Keratinocyte (primary cell): ENCODE measurements around the gene NLRP3. TPM values are rescaled to one million over a fixed set of nuclear protein-coding genes. Genes with fewer than 3 reads are reported as not detected.

Experiments used
- DNase-seq: peaks from one replicate; pipeline ENCODE4 v3.0.0-alpha.2; 2011; ENCODE audit warnings: low read depth, missing footprints, low spot score
- FAIRE-seq: peaks from 2 replicates; lab custom pipeline; 2011; peaks lifted over from hg19 to GRCh38; lab: Jason Lieb, UNC
- H2AFZ ChIP-seq: 2 replicates; pipeline ENCODE4 v1.6.0; 2012; ENCODE audit warnings: low read length, control low read depth, inconsistent platforms; ENCODE audit not compliant: control insufficient read depth
- H3K27ac ChIP-seq: 2 replicates; pipeline ENCODE4 v1.5.1; 2011; ENCODE audit warnings: low read length; ENCODE audit not compliant: control insufficient read depth, insufficient read depth
- H3K27me3 ChIP-seq: 3 replicates; pipeline ENCODE4 v1.6.0; 2011; ENCODE audit warnings: low read length; ENCODE audit not compliant: control insufficient read depth, insufficient read depth; ENCODE audit errors: extremely low read depth
- H3K36me3 ChIP-seq, 2 experiments: 2 replicates in 1 of 2; 3 replicates in 1 of 2; pipeline ENCODE4 v1.5.1; 2011; ENCODE audit warnings: low read length in 2 of 2, mild to moderate bottlenecking in 1 of 2; ENCODE audit not compliant: control insufficient read depth in 2 of 2, insufficient read depth in 2 of 2; ENCODE audit errors: extremely low read depth in 1 of 2
- H3K4me1 ChIP-seq: 3 replicates; pipeline ENCODE4 v1.5.1; 2011; ENCODE audit warnings: low read length; ENCODE audit not compliant: control insufficient read depth, insufficient read depth; ENCODE audit errors: extremely low read depth
- H3K4me2 ChIP-seq: 3 replicates; pipeline ENCODE4 v1.6.0; 2011; ENCODE audit warnings: low read depth, low read length; ENCODE audit not compliant: control insufficient read depth, insufficient read depth; ENCODE audit errors: extremely low read depth
- H3K4me3 ChIP-seq, 3 experiments: fragments of 200-600 bp in 1 of 3; sonication (generic) in 1 of 3; 2 replicates in 2 of 3; 3 replicates in 1 of 3; pipeline ENCODE4 v1.5.1; 2011 to 2016; ENCODE audit warnings: low read length in 3 of 3, mild to moderate bottlenecking in 3 of 3, control low read depth in 2 of 3, inconsistent platforms in 1 of 3, low read depth in 1 of 3, mixed read lengths in 1 of 3, mixed run types in 1 of 3, moderate library complexity in 1 of 3; ENCODE audit not compliant: control insufficient read depth in 2 of 3, insufficient read depth in 2 of 3; ENCODE audit errors: extremely low read depth in 1 of 3
- H3K79me2 ChIP-seq: 2 replicates; pipeline ENCODE4 v1.6.0; 2012; ENCODE audit warnings: low read length; ENCODE audit not compliant: control insufficient read depth, insufficient read depth
- H3K9ac ChIP-seq: 3 replicates; pipeline ENCODE4 v1.6.0; 2011; ENCODE audit warnings: low read length; ENCODE audit not compliant: control insufficient read depth, insufficient read depth; ENCODE audit errors: extremely low read depth
- H3K9me1 ChIP-seq: 3 replicates; pipeline ENCODE4 v1.6.0; 2011; ENCODE audit warnings: low read length; ENCODE audit not compliant: control insufficient read depth, insufficient read depth; ENCODE audit errors: extremely low read depth
- H3K9me3 ChIP-seq: 2 replicates; pipeline ENCODE4 v1.5.1; 2012; ENCODE audit warnings: low read depth, low read length; ENCODE audit not compliant: control insufficient read depth
- H4K20me1 ChIP-seq: 3 replicates; pipeline ENCODE4 v1.6.0; 2011; ENCODE audit warnings: low read length; ENCODE audit not compliant: control insufficient read depth, insufficient read depth; ENCODE audit errors: extremely low read depth
- EZH2 ChIP-seq: IDR thresholded peaks from one replicate; pipeline ENCODE4 v1.6.1; 2012; ENCODE audit warnings: inconsistent platforms, mild to moderate bottlenecking, low read length, moderate library complexity
- dilution Hi-C: fragments of 300-500 bp; cut with MboI; formaldehyde crosslinking; loops from one replicate; pipeline ENCODE4 v1.7.0; 2020; ENCODE audit warnings: low sequenced_read_pairs; ENCODE audit not compliant: extremely low pct_ligation_motif_present
- polyA plus RNA-seq, 5 experiments: library from polyadenylated mRNA; depleted of rRNA in 3 of 5; stranded (reverse) in 3 of 5; stranded (forward) in 1 of 5; unstranded in 1 of 5; fragments of >200 nt; gene quantifications; 1 replicate in 1 of 5; 2 replicates in 3 of 5; 3 replicates in 1 of 5; pipeline versions ENCODE4 v1.2.1 to v1.2.3, GENCODE V29; 2011 to 2012; ENCODE audit warnings: missing spikeins in 2 of 5, low read depth in 1 of 5, low replicate concordance in 1 of 5
- TF ChIP-seq, protein P1 (sequence below), 3 experiments: IDR thresholded peaks in 1 of 3; conservative IDR thresholded peaks in 1 of 3; optimal IDR thresholded peaks in 1 of 3; 2 replicates in 2 of 3; 3 replicates in 1 of 3; pipeline versions ENCODE3 to v1.5.1; 2011; ENCODE audit warnings: low read length in 3 of 3, mild to moderate bottlenecking in 3 of 3, moderate library complexity in 2 of 3, control low read depth in 1 of 3, inconsistent platforms in 1 of 3; ENCODE audit not compliant: insufficient read depth in 2 of 3; ENCODE audit errors: extremely low read depth in 1 of 3

Gene NLRP3
- polyA plus RNA-seq, 1 donor (not counting 4 experiments of a cell fraction or from before 2014, with no cell fraction given), result 0.03 TPM

DNA sequence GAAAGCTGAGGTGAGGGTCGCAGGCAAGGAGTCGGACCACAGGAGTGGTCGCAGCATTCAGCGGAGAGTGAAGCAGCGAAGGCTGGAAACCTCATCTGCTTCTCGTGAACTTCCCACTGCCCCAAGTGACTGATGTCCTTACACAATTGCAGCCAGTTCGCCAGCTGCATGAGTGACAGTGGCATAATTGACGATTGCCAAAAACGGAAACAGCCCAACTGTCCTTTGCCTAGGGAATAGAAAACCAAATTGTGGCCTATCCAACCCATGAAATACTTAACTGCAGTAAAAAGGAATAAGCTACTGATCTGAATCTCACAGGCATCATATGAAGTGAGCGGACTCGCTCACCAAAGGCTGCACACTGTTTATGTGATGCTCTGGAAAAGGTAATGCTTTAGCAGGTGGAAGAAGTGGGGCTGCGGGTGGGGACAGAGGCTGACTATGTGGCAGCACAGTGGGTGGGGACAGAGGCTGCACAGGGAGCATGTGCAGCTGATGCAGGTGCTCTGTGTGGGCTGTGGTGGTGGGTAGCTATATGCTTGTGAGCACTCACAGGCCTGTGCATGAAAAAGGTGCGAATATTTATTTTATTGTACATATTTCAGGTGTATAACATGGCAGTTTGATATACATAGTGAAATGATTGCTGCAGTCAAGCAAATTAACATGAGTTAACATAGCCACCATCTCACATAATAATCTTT is 4.2 kb upstream of the NLRP3 start:
- H3K9me1 ChIP-seq, result no peaks in the 10 kb centered on the region
- H3K27ac ChIP-seq, result no peak overlapping the region
- TF ChIP-seq, protein P1, sequence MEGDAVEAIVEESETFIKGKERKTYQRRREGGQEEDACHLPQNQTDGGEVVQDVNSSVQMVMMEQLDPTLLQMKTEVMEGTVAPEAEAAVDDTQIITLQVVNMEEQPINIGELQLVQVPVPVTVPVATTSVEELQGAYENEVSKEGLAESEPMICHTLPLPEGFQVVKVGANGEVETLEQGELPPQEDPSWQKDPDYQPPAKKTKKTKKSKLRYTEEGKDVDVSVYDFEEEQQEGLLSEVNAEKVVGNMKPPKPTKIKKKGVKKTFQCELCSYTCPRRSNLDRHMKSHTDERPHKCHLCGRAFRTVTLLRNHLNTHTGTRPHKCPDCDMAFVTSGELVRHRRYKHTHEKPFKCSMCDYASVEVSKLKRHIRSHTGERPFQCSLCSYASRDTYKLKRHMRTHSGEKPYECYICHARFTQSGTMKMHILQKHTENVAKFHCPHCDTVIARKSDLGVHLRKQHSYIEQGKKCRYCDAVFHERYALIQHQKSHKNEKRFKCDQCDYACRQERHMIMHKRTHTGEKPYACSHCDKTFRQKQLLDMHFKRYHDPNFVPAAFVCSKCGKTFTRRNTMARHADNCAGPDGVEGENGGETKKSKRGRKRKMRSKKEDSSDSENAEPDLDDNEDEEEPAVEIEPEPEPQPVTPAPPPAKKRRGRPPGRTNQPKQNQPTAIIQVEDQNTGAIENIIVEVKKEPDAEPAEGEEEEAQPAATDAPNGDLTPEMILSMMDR (optimal IDR thresholded peaks at IDR 0.05 in 1 of 3, IDR thresholded peaks at IDR 0.05 in 1 of 3, conservative IDR thresholded peaks at IDR 0.05 in 1 of 3; ENCODE audit: extremely low read depth in 1 of 3, insufficient read depth in 2 of 3, low read length in 3 of 3), result no peak
- TF ChIP-seq EZH2, result no peak
- no peaks in the 10 kb centered on the region for H3K36me3 ChIP-seq
- FAIRE-seq, result no peak
- DNase-seq, result no peak
- dilution Hi-C loops, result no loop called here
- H3K27me3 ChIP-seq, result no peaks in the 10 kb centered on the region
- H4K20me1 ChIP-seq, result no peaks in the 10 kb centered on the region
- H2AFZ ChIP-seq, result no peak overlapping the region
- H3K9ac ChIP-seq, result no peak overlapping the region
- H3K4me3 ChIP-seq, result no peak overlapping the region
- no peaks in the 10 kb centered on the region for H3K79me2 ChIP-seq
- no peak overlapping the region for H3K4me2 ChIP-seq
- H3K4me1 ChIP-seq, result no peaks in the 10 kb centered on the region
- no peaks in the 10 kb centered on the region for H3K9me3 ChIP-seq

DNA sequence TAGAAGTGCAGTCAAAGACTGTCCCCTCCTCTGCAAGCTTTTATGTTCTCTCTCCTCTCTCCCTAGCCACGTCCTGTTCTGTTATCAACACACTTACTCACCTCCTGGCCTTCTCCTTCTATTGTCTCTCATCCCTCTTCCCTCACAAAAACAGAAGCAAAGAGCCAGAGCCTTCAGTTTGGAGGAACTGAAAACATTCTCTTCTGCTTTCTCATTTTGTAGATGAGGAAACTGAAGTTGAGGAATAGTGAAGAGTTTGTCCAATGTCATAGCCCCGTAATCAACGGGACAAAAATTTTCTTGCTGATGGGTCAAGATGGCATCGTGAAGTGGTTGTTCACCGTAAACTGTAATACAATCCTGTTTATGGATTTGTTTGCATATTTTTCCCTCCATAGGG is 1.9 kb downstream of the NLRP3 start:
- Histone ChIP-seq H3K4me2 (no peak overlapping the region), H3K36me3 (no peaks in the 10 kb centered on the region), H3K27me3 (no peaks in the 10 kb centered on the region), H3K79me2 (no peaks in the 10 kb centered on the region), H3K4me1 (no peaks in the 10 kb centered on the region), H3K4me3 (no peak overlapping the region), H3K9me1 (no peaks in the 10 kb centered on the region), H3K9ac (no peak overlapping the region), H3K27ac (no peak overlapping the region), H2AFZ (no peak overlapping the region), H3K9me3 (no peaks in the 10 kb centered on the region), H4K20me1 (no peaks in the 10 kb centered on the region)
- FAIRE-seq, result no peak
- no peak for TF ChIP-seq EZH2
- TF ChIP-seq, protein P1 (optimal IDR thresholded peaks at IDR 0.05 in 1 of 3, IDR thresholded peaks at IDR 0.05 in 1 of 3, conservative IDR thresholded peaks at IDR 0.05 in 1 of 3; ENCODE audit: extremely low read depth in 1 of 3, insufficient read depth in 2 of 3, low read length in 3 of 3), result no peak
- no peak for DNase-seq
- dilution Hi-C loops, result no loop called here
